Stimulated activated CD4-positive, alpha-beta T cell treated with anti-CD3 and anti-CD28 coated beads, TNF-alpha, amount 100 ng/mL, for 24 hours (primary cell): Measurements from ENCODE around the gene CAMK2A.

Experiments used
- DNase-seq, 3 experiments: peaks; one replicate each; pipeline ENCODE4 v3.0.0-alpha.2; 2020; ENCODE audit warnings: low read depth in 3 of 3

Gene CAMK2A

GRCh38 chr5:150315245-150315644 is 25.7 kb upstream of the CAMK2A start:
- no peak for DNase-seq

- DNase-seq, result no peak
These were observed 24.5 kb upstream of the CAMK2A start for GRCh38 chr5:150313921-150314716.

GRCh38 chr5:150313501-150313900 is 23.9 kb upstream of the CAMK2A start:
- DNase-seq, result no peak

- DNase-seq, result no peak
These were observed 22.9 kb upstream of the CAMK2A start for GRCh38 chr5:150312518-150312917.

GRCh38 chr5:150311015-150311692 is 21.6 kb upstream of the CAMK2A start:
- no peak for DNase-seq

- no peak for DNase-seq
These were observed 20.7 kb upstream of the CAMK2A start for GRCh38 chr5:150310246-150310645.

GRCh38 chr5:150309886-150310239 is 20.3 kb upstream of the CAMK2A start:
- no peak for DNase-seq

- no peak for DNase-seq
These were observed 19.7 kb upstream of the CAMK2A start for GRCh38 chr5:150309101-150309885.

GRCh38 chr5:150307617-150308426 is 18.2 kb upstream of the CAMK2A start:
- no peak for DNase-seq

- DNase-seq, result no peak
These were observed 17.2 kb upstream of the CAMK2A start for GRCh38 chr5:150306775-150307174.

GRCh38 chr5:150305557-150305956 is 16.0 kb upstream of the CAMK2A start:
- no peak for DNase-seq

- DNase-seq, result no peak
These were observed 15.5 kb upstream of the CAMK2A start for GRCh38 chr5:150305095-150305494.

- DNase-seq, result no peak
These were observed 15.0 kb upstream of the CAMK2A start for GRCh38 chr5:150304481-150305081.

GRCh38 chr5:150303660-150304386 is 14.2 kb upstream of the CAMK2A start:
- DNase-seq, result no peak

- no peak for DNase-seq
These were observed 13.6 kb upstream of the CAMK2A start for GRCh38 chr5:150303070-150303615.

GRCh38 chr5:150302301-150303069 is 12.9 kb upstream of the CAMK2A start, which contains the start of gene ARSI:
Gene ARSI (minus strand): TSS chr5:150302905. CDS start chr5:150302373, 532 bp downstream.
- no peak for DNase-seq

GRCh38 chr5:150301901-150302300 is 12.3 kb upstream of the CAMK2A start:
- no peak for DNase-seq

GRCh38 chr5:150301170-150301505 is 11.6 kb upstream of the CAMK2A start:
- DNase-seq, result no peak

GRCh38 chr5:150300496-150301169 is 11.1 kb upstream of the CAMK2A start:
- no peak for DNase-seq
